ENCODE measurements around the gene PCSK6. TPM values are rescaled to one million over a fixed set of nuclear protein-coding genes. Genes with fewer than 3 reads are reported as not detected.
A peak's percentile ranks its signal among the peaks of the same experiment; 100 is the strongest.

The PCSK6 gene
- total RNA-seq, 1 donor from 2014 or later = 5.4 TPM

DNA sequence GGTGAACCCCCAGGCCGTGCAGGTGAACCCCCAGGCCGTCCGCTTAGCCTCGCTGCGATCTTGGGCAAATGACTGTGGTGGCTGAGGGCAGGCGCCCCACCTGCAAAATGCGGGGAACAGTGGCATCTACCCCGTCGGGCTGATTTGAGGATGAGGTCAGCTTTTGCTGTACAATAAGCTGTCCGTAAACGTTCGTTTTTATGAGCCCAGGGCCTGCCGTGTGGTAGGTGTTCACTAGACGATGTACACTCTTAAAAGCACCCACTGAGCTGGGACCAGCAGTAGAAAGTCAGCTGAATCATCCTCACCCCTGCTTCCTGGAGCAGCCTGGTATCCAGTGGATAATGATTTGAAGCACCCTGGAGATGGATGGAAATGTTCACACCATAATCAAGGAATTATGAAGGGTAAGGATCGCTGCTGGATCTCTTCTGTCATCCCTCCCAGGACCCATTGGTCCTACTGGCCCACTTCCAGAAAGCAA, 943 bp upstream of the PCSK6 start:
- Mint-ChIP-seq H3K4me1 (peaks cover 21% of the 10 kb centered on the region), H3K9me3 (no peaks in the 10 kb centered on the region), H3K36me3 (ENCODE audit: low read depth) (no peaks in the 10 kb centered on the region), H3K27me3 (ENCODE audit: low read depth) (peaks cover 64% of the 10 kb centered on the region), H3K4me3 (peak overlapping the region; percentile 88), H3K27ac (ENCODE audit: unreplicated experiment) (peak overlapping the region; percentile 43)
- no peak for DNase-seq (ENCODE audit: low read depth, low spot score)
- TF ChIP-seq, protein P1, sequence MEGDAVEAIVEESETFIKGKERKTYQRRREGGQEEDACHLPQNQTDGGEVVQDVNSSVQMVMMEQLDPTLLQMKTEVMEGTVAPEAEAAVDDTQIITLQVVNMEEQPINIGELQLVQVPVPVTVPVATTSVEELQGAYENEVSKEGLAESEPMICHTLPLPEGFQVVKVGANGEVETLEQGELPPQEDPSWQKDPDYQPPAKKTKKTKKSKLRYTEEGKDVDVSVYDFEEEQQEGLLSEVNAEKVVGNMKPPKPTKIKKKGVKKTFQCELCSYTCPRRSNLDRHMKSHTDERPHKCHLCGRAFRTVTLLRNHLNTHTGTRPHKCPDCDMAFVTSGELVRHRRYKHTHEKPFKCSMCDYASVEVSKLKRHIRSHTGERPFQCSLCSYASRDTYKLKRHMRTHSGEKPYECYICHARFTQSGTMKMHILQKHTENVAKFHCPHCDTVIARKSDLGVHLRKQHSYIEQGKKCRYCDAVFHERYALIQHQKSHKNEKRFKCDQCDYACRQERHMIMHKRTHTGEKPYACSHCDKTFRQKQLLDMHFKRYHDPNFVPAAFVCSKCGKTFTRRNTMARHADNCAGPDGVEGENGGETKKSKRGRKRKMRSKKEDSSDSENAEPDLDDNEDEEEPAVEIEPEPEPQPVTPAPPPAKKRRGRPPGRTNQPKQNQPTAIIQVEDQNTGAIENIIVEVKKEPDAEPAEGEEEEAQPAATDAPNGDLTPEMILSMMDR (conservative IDR thresholded peaks at IDR 0.05) = no peak

DNA sequence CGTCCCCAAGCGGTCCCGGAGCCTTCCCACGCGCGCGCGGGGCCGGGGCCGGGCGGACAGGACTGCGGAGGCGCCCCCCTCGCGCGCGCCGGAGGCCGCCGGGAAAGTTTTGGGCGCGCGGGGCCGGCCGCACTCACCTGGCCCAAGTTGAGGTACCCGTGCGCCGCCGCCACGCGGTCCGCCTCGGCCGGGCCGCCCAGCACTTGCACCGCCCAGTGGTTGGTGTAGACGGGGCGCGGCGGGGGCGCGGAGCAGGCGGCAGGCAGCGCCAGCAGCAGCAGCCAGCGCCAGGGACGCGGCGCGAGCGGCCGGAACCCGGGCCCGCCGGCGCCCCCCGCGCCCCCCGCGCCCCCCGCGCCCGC, 289 bp downstream of the PCSK6 start:
- peaks cover 9% of the 10 kb centered on the region for H3K4me1 Mint-ChIP-seq
- TF ChIP-seq, protein P1 (conservative IDR thresholded peaks at IDR 0.05) = no peak
- no peak overlapping the region for H3K4me3 Mint-ChIP-seq
- no peaks in the 10 kb centered on the region for H3K36me3 Mint-ChIP-seq (ENCODE audit: low read depth)
- no peak for DNase-seq (ENCODE audit: low read depth, low spot score)
- H3K9me3 Mint-ChIP-seq = no peaks in the 10 kb centered on the region
- H3K27me3 Mint-ChIP-seq (ENCODE audit: low read depth) = peaks cover 58% of the 10 kb centered on the region
- no peak overlapping the region for H3K27ac Mint-ChIP-seq (ENCODE audit: unreplicated experiment)

DNA sequence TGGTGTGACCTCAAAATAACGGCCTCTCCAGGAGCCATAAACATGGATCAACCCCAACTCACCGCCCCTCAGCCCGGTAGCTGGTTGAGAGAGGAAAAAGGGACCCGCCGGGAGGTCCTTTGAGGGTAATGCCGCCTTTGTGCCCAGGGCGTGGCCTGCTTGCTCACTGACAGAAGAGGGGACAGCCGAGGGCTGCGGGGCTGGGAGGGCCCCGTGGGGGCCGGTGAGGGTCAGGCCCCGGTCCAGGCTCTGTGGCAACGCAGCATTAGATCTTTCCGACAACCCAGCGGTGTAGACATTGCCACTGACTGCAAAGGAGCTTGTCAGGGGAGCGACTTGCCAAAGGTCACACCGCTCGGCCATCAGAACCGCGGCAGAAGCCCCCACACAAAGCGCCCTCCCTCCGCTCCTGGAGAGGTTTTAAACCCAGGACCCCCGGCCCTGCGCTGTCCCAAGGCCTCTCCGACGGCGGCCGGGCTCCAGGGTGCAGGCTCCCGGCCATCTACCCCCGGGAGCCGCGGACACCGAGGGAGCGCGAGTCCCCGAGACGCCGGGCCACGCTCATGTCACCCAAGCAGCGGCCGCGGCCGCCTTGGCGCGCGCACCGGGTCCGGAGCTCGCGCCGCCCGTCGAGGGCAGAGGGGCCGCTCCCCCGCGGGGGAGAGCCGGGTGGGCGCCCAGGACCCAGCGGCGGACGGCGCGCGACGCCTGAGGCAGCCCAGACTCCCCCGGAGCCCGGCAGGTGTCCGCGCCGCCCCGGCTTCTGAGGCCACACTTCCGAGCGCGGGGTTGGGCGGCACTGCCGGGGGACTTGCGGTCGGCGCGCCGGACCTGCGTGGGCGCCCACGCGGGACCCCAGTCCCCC, 975 bp downstream of the PCSK6 start:
- TF ChIP-seq, protein P1 (conservative IDR thresholded peaks at IDR 0.05) = no peak
- peak overlapping the region; percentile 80 for H3K4me3 Mint-ChIP-seq
- no peak for DNase-seq (ENCODE audit: low read depth, low spot score)
- no peak overlapping the region for H3K27ac Mint-ChIP-seq (ENCODE audit: unreplicated experiment)
- no peaks in the 10 kb centered on the region for H3K9me3 Mint-ChIP-seq
- peaks cover 4% of the 10 kb centered on the region for H3K4me1 Mint-ChIP-seq
- peaks cover 58% of the 10 kb centered on the region for H3K27me3 Mint-ChIP-seq (ENCODE audit: low read depth)
- no peaks in the 10 kb centered on the region for H3K36me3 Mint-ChIP-seq (ENCODE audit: low read depth)

DNA sequence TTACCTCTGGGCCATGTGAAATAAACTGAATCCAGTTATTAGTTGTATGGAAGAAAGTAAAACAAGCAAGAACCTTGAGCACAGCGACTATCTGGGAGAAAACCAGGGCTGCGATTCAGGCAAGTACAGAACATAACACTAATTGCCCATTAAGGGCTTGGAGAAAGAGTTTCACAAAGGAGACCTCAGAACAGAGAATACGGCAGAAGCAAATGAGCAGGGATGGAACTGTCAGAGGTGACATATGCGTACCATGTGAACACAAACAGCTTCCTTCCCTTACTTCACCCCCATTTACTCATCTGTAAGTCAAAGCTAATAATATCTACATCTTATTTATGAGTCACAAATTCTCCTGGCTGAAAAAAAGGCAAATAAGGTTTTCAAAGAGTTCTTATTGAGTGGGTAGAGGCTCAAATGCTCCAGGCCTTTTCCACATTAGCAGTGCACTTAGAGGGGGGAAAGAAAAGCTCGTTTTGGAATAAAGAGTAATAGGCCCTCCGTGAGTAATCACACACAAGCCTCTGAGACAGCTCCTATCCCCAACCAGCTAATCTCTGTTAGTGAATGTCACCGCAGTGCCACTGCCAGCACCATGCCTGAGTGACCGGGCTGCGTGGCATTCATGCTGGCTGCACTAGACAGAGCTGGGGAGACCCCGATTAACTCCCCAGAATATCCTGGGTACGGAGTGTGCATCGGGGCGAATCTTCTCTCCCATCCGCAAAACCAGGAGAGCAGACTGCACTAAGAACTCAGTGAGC, 2.6 kb downstream of the PCSK6 start:
- Mint-ChIP-seq H3K4me1 (no peaks in the 10 kb centered on the region), H3K9me3 (no peaks in the 10 kb centered on the region), H3K27me3 (ENCODE audit: low read depth) (peaks cover 51% of the 10 kb centered on the region), H3K27ac (ENCODE audit: unreplicated experiment) (no peak overlapping the region), H3K36me3 (ENCODE audit: low read depth) (no peaks in the 10 kb centered on the region), H3K4me3 (peak overlapping the region; percentile 2)
- TF ChIP-seq, protein P1 (conservative IDR thresholded peaks at IDR 0.05) = no peak
- no peak for DNase-seq (ENCODE audit: low read depth, low spot score)

DNA sequence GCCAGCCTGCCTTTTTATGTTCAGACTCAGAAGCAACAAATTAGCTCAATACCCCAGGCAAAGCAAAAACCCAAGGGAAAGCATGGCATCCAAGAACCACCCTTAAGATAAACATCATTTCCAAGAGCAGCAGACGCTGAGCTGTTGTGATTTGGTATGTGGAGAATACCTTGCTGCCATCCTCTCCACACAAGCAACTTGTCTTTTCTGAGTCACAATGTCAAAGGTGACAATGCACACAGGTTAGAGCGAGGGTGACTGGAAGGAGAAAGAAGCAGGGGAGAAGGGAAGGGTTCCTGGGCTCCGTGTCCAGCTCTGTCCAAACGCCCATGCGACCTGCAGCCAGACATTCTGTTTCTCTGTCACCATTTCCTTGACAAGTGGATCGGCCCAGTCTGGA, 6.0 kb downstream of the PCSK6 start:
- Mint-ChIP-seq H3K4me1 (peaks cover 29% of the 10 kb centered on the region), H3K9me3 (no peaks in the 10 kb centered on the region), H3K36me3 (ENCODE audit: low read depth) (no peaks in the 10 kb centered on the region), H3K4me3 (no peak overlapping the region), H3K27me3 (ENCODE audit: low read depth) (peaks cover 35% of the 10 kb centered on the region), H3K27ac (ENCODE audit: unreplicated experiment) (no peak overlapping the region)
- TF ChIP-seq, protein P1 (conservative IDR thresholded peaks at IDR 0.05) = no peak
- DNase-seq (ENCODE audit: low read depth, low spot score) = no peak
